Activated CD4-positive, alpha-beta T cell treated with anti-CD3 and anti-CD28 coated beads for 36 hours (primary cell): ENCODE measurements around the gene ANGPTL2. TPM values are rescaled to one million over a fixed set of nuclear protein-coding genes. Genes with fewer than 3 reads are reported as not detected.

Experiments
- ATAC-seq: fragments of 200-7000 bp; cut with Tn5 transposase; one replicate; pipeline ENCODE4 v1.10.0; 2021; ENCODE audit warnings: mild to moderate bottlenecking, moderate library complexity
- CTCF ChIA-PET: fragments of 350-600 bp; sonication (Branson Sonifier 250); formaldehyde crosslinking; loops from one replicate; lab custom pipeline; 2021; ENCODE audit warnings: antibody characterized with exemption; lab: Charles Lee
- POLR2A ChIA-PET: fragments of 350-600 bp; sonication (Branson Sonifier 250); formaldehyde crosslinking; loops from one replicate; lab custom pipeline; 2021; ENCODE audit warnings: antibody characterized with exemption, inconsistent platforms; lab: Charles Lee
- DNase-seq: peaks from one replicate; pipeline ENCODE4 v3.0.0-alpha.2; 2020
- H3K27ac Mint-ChIP-seq: one replicate; pipeline ENCODE4 v1.8.0; 2021; ENCODE audit warnings: mixed read lengths
- H3K27me3 Mint-ChIP-seq: one replicate; pipeline ENCODE4 v1.8.0; 2021; ENCODE audit warnings: mixed read lengths
- H3K36me3 Mint-ChIP-seq: one replicate; pipeline ENCODE4 v1.8.0; 2021; ENCODE audit warnings: low read depth, mixed read lengths
- H3K4me1 Mint-ChIP-seq: one replicate; pipeline ENCODE4 v1.8.0; 2021; ENCODE audit warnings: mixed read lengths
- H3K4me3 Mint-ChIP-seq: one replicate; pipeline ENCODE4 v1.8.0; 2021; ENCODE audit warnings: mild to moderate bottlenecking, moderate library complexity, mixed read lengths
- H3K9me3 Mint-ChIP-seq: one replicate; pipeline ENCODE4 v1.8.0; 2021; ENCODE audit warnings: low read depth, mixed read lengths
- intact Hi-C, 2 experiments: fragments of 100-400 bp; cut with DNase I in 1 of 2; cut with micrococcal nuclease in 1 of 2; formaldehyde crosslinking; loops; one replicate each; pipeline versions ENCODE4 v1.14.2 to v1.15.1; 2022 to 2024; cut with DNase I, micrococcal nuclease
- total RNA-seq, 2 experiments: library from RNA; stranded (reverse); gene quantifications; one replicate each; pipeline ENCODE4 v1.2.3, GENCODE V29; 2021

ANGPTL2 gene
- total RNA-seq, 2 experiments from 2014 or later: not detected

DNA sequence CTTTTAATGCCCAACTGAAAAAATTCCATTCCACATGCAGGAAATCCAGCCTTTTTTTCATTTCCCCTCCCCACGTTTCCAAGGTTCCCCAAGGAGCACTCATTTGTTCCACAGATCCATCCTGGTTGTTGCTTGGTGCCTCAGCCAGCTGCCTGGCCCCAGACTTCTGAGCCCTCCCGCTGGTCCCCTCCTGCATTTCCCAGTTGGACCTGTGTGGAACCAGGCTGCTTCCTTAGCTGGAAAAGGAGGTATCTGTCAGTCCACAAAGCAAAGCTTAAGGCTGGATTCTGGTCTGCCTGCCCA lies 44.8 kb downstream of the ANGPTL2 start:
- peaks cover 2% of the 10 kb centered on the region for H3K36me3 Mint-ChIP-seq
- H3K4me3 Mint-ChIP-seq: no peak overlapping the region
- ChIA-PET POLR2A (no interaction called here), CTCF (interaction anchor here (0.7 kb wide), 1 partner anchor 164 kb away, joined by 3 read pairs; no protein-coding TSS in a partner anchor)
- no peaks in the 10 kb centered on the region for H3K4me1 Mint-ChIP-seq
- no peaks in the 10 kb centered on the region for H3K9me3 Mint-ChIP-seq
- no peak for DNase-seq
- intact Hi-C loops: no loop called here
- ATAC-seq: no peak
- peaks cover 7% of the 10 kb centered on the region for H3K27me3 Mint-ChIP-seq
- no peak overlapping the region for H3K27ac Mint-ChIP-seq

DNA sequence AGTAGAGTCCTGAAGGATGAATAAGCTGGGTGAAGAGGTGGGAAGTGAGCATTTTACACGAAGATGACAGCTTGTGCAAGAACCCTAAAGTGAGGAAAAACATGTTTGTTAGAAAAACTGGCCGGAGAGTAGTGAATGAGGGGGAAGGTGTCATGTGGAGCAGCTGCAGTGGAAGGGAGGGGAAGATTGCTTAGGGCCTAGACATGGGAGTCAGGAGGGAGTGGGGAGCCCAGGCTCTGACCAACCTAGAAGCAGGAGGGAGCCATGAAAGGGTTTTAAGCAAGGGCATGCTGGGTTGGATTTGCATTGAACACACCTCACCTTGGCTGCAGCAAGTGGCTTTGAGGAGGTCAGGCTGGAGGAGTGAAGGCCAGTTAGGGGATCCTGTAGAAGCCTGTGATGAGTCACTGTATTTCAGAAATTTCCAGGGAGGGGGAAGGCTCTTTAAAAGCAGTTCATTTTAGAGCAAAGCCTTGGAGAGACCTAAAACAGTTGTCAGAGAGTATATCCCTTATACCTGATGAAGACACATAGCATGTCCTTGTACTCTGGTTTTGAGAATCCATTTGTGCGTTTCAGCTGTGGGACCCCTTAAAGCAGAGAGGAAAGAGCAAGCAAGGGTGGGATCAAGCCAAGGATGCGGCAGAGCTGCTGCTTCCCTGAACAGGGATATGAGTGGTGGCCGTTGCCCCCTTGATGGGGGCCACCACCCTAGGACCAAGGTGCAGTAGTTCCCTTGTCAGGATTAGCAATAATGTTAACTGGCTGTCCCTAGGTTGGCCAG lies 45.4 kb downstream of the ANGPTL2 start:
- POLR2A ChIA-PET: no interaction called here
- Mint-ChIP-seq H3K27ac (no peak overlapping the region), H3K36me3 (peaks cover 2% of the 10 kb centered on the region)

GRCh38 chr9:127075624-127076372 lies 46.6 kb downstream of the ANGPTL2 start:
- peaks cover 7% of the 10 kb centered on the region for H3K27me3 Mint-ChIP-seq
- H3K36me3 Mint-ChIP-seq: peaks cover 9% of the 10 kb centered on the region
- H3K4me1 Mint-ChIP-seq: no peaks in the 10 kb centered on the region
- ChIA-PET POLR2A (no interaction called here), CTCF (no interaction called here)
- H3K4me3 Mint-ChIP-seq: no peak overlapping the region
- no peak for DNase-seq
- intact Hi-C loops: no loop called here
- no peak overlapping the region for H3K27ac Mint-ChIP-seq
- no peak for ATAC-seq
- H3K9me3 Mint-ChIP-seq: peaks cover 7% of the 10 kb centered on the region

More for the DNA sequence above, 45.4 kb downstream of the ANGPTL2 start:
- intact Hi-C loops: no loop called here
- DNase-seq (no peak), ATAC-seq (no peak)
- CTCF ChIA-PET: interaction anchor here (0.6 kb wide), 1 partner anchor 68 kb away, joined by 3 read pairs; no protein-coding TSS in a partner anchor
- Mint-ChIP-seq H3K4me3 (no peak overlapping the region), H3K9me3 (peaks cover 2% of the 10 kb centered on the region), H3K27me3 (peaks cover 7% of the 10 kb centered on the region), H3K4me1 (no peaks in the 10 kb centered on the region)

DNA sequence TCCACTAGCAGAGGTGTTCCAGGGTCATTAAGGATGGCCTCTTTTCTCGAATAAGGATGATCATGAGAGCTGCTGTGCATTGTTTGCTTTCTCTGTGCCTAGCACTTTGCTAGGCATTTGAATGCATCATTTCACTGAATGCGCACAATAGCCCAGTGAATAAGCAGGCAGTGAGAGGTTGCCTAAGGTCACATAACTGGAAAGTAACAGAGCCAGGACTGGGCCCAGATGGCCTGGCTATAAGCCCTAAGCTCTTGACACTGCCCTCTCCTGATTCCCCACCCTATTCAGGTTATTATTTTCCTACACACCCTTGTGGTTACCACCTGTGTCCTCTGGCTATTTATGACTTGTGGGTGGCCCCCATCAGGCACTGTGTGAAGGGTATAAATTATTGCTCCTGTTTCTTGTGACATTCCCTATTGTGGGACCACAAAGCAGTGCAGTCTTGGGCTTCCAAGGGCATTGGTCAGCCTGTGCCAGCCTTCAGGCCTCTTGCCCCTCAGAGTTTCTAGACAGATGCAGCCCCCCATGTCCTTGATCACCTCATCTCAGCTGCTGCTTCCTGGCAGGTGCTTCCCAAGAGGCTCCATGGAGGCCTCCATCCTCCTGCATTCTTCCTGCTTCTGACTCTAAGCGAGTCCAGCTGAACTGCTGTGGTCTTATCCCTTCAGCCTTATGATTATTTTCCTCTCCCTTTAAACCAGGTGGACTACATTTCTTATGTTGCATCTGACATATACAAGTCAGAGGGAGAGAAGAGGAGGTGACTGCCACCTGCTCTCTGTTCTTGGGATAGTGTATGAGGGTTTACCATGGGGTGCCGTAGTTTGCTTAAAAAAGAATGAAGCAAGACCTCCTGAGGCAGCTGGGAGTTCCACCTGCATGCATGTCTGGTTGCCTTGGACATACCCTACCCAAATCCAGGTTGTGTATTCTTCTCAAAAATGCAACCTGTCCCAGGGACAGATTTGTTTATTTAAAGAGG lies 47.6 kb downstream of the ANGPTL2 start:
- H3K9me3 Mint-ChIP-seq: peaks cover 7% of the 10 kb centered on the region
- ChIA-PET CTCF (interaction anchor here (0.6 kb wide), 1 partner anchor 88 kb away, joined by 3 read pairs; no protein-coding TSS in a partner anchor), POLR2A (no interaction called here)
- H3K27ac Mint-ChIP-seq: no peak overlapping the region
- ATAC-seq: no peak
- peaks cover 11% of the 10 kb centered on the region for H3K36me3 Mint-ChIP-seq
- intact Hi-C loops: no loop called here
- H3K4me3 Mint-ChIP-seq: no peak overlapping the region
- H3K27me3 Mint-ChIP-seq: peaks cover 7% of the 10 kb centered on the region
- H3K4me1 Mint-ChIP-seq: no peaks in the 10 kb centered on the region
- DNase-seq: no peak

DNA sequence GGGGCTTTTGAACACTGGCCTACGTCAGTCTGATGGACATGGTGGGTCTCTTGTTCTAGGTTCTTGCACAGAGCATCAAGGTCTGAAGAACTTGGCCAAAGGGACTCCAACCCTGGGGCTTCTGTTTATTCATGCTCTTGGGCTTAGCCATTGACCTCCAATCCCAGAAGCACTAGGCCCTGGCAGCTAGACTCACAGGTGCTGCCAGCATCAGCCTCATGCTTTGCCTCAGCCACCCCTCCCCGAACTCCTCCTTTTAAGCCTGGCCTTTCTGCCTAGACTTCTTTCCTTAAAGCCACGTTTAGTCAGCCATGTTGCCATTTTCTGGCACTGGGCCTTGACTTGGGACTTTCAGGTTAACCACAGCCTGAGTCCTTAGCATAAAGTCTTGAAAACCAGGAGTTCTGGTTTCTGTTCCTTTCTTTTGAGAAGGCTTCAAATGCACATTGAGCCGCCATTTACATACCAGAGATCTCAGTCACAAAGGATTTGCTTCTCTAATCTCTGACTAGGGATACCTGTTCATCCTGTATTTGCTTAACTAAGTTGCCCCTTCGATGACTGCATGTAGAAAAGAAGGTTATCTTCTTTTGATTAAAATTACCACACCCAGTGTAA lies 54.7 kb downstream of the ANGPTL2 start:
- intact Hi-C loops: no loop called here
- peaks cover 7% of the 10 kb centered on the region for H3K9me3 Mint-ChIP-seq
- no peaks in the 10 kb centered on the region for H3K4me1 Mint-ChIP-seq
- no peak overlapping the region for H3K4me3 Mint-ChIP-seq
- H3K27me3 Mint-ChIP-seq: no peaks in the 10 kb centered on the region
- ATAC-seq (no peak), DNase-seq (no peak)
- H3K27ac Mint-ChIP-seq: no peak overlapping the region
- ChIA-PET POLR2A (no interaction called here), CTCF (interaction anchor here (0.8 kb wide), 1 partner anchor 16 kb away, joined by 3 read pairs; no protein-coding TSS in a partner anchor)
- H3K36me3 Mint-ChIP-seq: peaks cover 9% of the 10 kb centered on the region

GRCh38 chr9:127066851-127067136 lies 55.6 kb downstream of the ANGPTL2 start:
- intact Hi-C loops: no loop called here
- H3K27me3 Mint-ChIP-seq: no peaks in the 10 kb centered on the region
- no peak overlapping the region for H3K27ac Mint-ChIP-seq
- ATAC-seq (no peak), DNase-seq (no peak)
- ChIA-PET POLR2A (no interaction called here), CTCF (no interaction called here)
- H3K4me1 Mint-ChIP-seq: no peaks in the 10 kb centered on the region
- H3K9me3 Mint-ChIP-seq: peaks cover 4% of the 10 kb centered on the region
- no peak overlapping the region for H3K4me3 Mint-ChIP-seq
- H3K36me3 Mint-ChIP-seq: peaks cover 7% of the 10 kb centered on the region

- intact Hi-C loops: no loop called here
- H3K4me1 Mint-ChIP-seq: no peaks in the 10 kb centered on the region
- peaks cover 2% of the 10 kb centered on the region for H3K9me3 Mint-ChIP-seq
- no peak overlapping the region for H3K4me3 Mint-ChIP-seq
- peaks cover 4% of the 10 kb centered on the region for H3K36me3 Mint-ChIP-seq
- H3K27ac Mint-ChIP-seq: no peak overlapping the region
- no peaks in the 10 kb centered on the region for H3K27me3 Mint-ChIP-seq
- ChIA-PET POLR2A (no interaction called here), CTCF (no interaction called here)
- DNase-seq (no peak), ATAC-seq (no peak)
These were observed 56.2 kb downstream of the ANGPTL2 start for GRCh38 chr9:127066060-127066850.

DNA sequence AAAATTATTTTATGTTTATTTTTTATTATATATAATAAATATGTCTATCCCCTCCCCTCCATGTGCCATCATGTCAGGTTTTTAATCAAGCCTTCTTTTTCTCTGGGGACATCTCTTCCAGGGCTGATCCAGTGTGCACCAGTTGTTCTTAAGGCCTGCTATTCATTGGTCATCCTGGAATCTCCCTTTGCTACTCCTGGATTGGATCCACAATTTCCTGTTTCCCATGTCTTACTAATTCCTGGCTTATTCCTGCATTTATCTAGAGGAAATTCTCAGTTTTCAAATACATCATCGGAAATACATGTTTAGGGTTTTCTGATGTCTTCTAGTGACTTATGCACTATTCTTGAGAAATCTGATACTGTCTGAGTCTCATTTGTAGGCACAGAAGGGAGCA lies 56.8 kb downstream of the ANGPTL2 start:
- Mint-ChIP-seq H3K4me1 (no peaks in the 10 kb centered on the region), H3K9me3 (no peaks in the 10 kb centered on the region), H3K27me3 (no peaks in the 10 kb centered on the region), H3K36me3 (peaks cover 2% of the 10 kb centered on the region), H3K4me3 (no peak overlapping the region), H3K27ac (no peak overlapping the region)
- CTCF ChIA-PET: no interaction called here
- intact Hi-C loops: no loop called here
- POLR2A ChIA-PET: no interaction called here
- DNase-seq (no peak), ATAC-seq (no peak)

- H3K4me3 Mint-ChIP-seq: no peak overlapping the region
- CTCF ChIA-PET: no interaction called here
These were observed 58.1 kb downstream of the ANGPTL2 start for GRCh38 chr9:127064335-127064734.

GRCh38 chr9:127061411-127061810 lies 61.0 kb downstream of the ANGPTL2 start:
- no peaks in the 10 kb centered on the region for H3K36me3 Mint-ChIP-seq
- peaks cover 2% of the 10 kb centered on the region for H3K4me1 Mint-ChIP-seq
- POLR2A ChIA-PET: no interaction called here
- no peak for DNase-seq
- CTCF ChIA-PET: no interaction called here
- ATAC-seq: no peak
- H3K9me3 Mint-ChIP-seq: no peaks in the 10 kb centered on the region
- no peak overlapping the region for H3K27ac Mint-ChIP-seq
- no peak overlapping the region for H3K4me3 Mint-ChIP-seq
- H3K27me3 Mint-ChIP-seq: no peaks in the 10 kb centered on the region
- intact Hi-C loops: no loop called here

More at GRCh38 chr9:127064335-127064734, 58.1 kb downstream of the ANGPTL2 start:
- POLR2A ChIA-PET: no interaction called here
- no peaks in the 10 kb centered on the region for H3K36me3 Mint-ChIP-seq
- no peak for DNase-seq
- no peaks in the 10 kb centered on the region for H3K9me3 Mint-ChIP-seq
- H3K27ac Mint-ChIP-seq: no peak overlapping the region
- intact Hi-C loops: no loop called here
- ATAC-seq: no peak
- no peaks in the 10 kb centered on the region for H3K27me3 Mint-ChIP-seq
- no peaks in the 10 kb centered on the region for H3K4me1 Mint-ChIP-seq
